Iris pigment epithelial cell (primary cell): Measurements from ENCODE around the gene STX18.
"Not testable (repeated sequence)": the region's sequence is repeated elsewhere in the genome, so short reads cannot be mapped to it uniquely, and the experiment has no call there.

Source experiments
- DNase-seq: peaks from one replicate; pipeline ENCODE4 v3.0.0-alpha.2; 2011; ENCODE audit warnings: low read depth

The STX18 gene

DNA sequence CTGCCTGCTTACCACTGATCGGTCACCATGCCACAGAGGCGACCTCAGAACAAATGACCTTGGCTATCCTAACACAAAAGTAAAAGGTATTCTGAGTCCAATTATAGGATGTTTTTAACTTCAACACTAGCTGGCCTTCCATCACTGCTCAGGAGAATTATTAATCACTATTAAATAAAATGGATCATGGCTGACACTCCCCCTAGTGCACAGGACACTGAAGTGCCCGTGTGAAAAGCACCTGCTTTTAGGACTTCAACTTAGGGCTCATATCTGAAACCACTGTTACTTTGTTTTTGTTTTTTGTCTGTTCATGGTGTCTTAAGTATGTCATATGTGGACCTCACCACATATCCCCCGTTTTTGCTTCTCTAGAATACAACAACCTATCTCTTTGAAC lies 33.9 kb downstream of the STX18 start:
- no peak for DNase-seq

DNA sequence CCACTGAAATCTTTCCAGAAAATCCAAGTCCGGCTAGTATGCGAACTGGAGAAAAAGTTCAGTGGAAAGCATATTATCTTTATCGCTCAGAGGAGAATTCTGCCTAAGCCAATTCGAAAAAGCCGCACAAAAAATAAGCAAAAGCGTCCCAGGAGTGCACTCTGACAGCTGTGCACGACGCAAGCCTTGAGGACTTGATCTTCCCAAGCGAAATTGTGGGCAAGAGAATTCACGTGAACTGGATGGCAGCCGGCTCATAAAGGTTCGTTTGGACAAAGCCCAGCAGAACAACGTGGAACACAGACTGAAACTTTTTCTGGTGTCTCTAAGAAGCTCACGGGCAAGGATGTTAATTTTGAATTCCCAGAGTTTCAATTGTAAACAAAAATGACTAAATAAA lies 34.4 kb downstream of the STX18 start:
- DNase-seq = no peak

DNA sequence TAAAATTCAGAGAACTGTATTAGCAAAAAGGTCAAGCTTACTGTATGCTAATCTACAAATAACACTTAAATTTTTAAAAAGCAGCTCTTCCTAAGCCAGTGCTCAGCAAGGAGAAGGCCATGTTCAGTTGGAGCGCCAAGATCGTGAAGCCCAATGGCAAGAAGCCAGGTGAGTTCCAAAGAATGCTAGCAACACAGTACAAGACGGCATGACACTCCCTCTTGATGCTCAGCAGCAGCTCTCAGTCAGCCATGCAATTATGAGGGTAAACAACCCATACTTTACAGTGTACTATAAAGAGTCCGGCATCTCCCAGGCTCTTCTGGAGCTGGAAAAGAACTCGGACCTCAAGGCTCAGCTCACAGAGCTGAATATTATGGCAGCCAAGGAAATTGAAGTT lies 34.9 kb downstream of the STX18 start:
- DNase-seq = peak; percentile 43

DNA sequence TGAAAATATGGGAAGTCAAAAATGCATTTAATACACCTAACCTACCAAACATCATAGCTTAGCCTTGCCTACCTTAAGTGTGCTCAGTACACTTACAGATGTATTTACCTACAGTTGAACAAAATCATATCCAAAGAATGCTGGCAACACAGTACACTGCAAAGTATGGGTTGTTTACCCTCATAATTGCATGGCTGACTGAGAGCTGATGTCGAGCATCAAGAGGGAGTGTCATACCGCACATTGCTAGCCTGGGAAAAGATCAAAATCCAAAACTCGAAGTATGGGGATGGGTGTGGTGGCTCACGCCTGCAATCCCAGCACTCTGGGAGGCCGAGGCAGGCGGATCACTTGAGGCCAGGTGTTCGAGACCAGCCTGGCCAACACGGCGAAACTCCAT lies 36.6 kb downstream of the STX18 start:
- DNase-seq = not testable (repeated sequence)

DNA sequence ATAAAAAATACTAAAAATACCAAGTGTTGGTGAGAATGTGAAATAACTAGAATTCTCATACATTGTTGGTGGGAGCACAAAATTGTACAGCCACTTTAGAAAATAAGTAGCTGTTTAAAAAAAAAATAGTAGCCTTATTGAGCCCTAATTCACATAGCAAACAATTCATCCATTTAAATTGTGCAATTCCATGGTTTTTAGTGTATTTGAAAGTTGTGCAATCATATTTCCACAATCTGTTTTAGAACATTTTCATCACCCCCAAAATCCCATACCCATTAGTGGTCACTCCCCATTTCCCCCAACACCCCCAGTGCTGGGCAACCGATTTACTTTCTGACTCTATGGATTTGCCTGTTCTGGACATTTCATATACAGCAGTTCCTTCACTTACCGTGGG lies 37.1 kb downstream of the STX18 start:
- no peak for DNase-seq

DNA sequence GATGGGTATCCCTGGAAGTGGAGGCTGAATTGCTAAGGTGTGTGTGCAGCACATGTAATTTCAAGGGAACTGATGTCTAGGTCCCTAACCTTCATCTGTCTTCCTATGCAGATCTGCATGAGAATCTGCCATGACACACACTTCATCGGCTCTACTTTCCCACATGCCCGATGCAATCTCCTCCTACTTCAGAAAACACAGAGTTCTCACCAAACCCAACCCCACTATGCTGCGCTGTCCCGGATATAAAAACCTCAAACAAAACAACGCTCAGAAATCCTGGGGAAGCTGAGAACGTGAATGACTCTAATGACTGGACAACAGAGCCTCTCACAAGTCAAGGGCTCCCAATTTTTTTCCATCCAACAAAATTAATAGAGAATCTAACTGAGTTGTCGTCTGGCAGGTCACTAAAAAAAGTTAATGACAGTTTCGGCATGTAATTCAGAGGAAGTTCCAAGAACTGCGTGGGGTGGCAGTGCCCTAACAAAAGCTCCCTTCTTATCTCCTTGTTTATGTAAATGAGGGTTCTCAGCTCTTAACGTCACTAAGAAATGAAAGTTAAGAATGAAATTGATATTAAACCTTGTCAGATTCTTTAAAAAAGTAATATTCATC lies 39.0 kb downstream of the STX18 start:
- DNase-seq = peak; percentile 91

DNA sequence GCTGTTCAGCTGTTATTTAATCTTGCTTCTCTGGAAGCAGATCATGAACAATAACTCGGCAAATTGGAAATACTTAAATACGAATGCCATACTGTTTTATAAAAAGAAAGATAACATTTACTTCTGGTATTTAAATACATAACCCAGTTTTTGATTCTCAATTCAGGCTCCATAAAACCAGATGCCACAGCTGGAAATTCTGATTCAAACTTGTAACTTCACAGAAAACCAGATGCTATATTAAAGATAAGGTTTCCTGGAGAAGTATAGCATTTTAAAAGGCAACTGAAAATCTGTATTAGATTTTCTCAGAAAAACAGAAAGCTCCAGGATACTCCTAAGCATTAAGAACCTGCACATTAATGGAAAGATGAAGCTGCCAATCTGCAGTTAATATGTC lies 40.2 kb downstream of the STX18 start:
- no peak for DNase-seq

DNA sequence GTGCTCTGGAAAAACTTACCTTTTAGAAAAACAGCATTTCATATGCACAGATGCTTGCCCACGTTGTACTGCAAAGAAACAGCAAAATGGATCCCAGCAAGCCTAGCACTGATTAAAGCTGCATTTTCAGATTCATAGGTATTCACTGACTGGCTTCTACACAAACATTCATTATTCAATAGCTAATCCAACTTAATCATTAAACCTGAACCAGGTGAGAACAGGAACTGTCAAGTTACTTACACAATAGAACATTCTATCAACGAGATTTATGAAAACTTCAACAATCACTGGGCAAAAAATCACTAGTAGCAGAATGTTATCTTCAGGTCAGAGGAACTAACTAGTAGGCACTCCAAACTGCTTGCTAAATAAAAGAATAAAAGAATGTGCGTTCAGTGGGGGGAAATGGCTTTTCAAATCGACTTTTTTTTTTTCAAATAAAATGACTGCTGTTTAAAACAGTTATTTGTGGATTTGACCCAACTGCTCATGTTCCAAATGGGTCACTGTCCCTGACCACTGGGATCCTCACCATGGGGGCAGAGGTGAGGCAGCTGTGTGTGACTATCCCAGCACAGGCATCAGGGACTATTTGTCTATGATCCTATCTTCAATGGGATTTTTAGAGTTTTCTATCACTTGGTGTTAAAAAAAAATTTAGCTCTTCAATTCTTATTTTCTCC lies 42.3 kb downstream of the STX18 start:
- no peak for DNase-seq

DNA sequence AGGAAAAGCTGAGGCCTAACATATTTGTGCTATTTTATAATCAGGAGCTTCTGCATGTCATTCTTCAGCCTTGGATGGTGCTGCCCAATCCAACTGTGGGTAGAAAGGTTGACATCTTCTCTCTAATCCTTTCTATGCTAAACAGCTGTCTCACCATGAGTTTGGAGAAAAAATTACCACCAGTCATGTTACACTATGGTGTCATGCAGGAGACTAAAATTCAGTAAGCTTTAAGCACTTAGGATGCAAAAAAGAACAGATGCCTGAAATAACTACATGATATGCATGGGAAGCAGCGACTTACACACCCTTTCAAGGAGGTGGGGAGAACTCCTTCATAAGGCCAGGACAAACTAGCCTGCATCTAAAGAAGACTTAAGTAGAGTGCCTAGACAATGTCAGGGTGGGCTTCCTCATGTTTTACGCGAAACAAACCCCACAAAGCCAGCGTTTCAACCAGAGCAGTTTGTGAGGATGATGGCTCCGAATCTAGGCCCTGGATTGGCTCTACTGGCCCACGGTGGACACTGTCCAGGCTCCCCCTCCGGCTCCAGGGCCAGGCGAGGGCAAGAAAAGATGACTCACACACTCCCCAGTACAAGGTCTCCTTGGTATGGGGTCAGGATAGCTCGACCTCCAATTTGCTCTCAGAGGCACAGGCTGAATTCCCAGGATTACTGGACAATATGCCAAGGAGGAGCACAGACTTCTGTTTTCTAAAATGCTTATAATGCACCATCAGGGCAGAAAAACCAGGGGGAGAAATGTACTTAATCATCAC lies 45.1 kb downstream of the STX18 start:
- no peak for DNase-seq

DNA sequence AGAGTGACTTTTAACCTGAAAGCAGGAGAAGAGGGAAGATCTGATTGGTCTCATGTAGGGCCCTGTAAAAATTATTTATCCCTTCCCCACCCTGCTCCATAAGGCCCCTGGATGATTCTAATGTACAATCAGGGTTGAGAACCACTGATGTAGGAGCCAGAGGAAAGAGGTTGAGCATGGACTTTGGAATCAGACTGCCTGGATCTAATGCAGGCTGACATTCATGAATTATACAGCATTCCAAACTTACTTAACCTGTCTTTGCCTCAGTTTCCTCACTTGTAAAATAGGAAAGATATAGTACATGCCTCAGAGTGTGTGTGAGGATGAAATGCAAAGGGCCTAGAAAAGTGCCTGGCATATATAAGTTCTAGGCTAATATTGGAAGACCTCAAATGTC lies 47.0 kb downstream of the STX18 start:
- no peak for DNase-seq

DNA sequence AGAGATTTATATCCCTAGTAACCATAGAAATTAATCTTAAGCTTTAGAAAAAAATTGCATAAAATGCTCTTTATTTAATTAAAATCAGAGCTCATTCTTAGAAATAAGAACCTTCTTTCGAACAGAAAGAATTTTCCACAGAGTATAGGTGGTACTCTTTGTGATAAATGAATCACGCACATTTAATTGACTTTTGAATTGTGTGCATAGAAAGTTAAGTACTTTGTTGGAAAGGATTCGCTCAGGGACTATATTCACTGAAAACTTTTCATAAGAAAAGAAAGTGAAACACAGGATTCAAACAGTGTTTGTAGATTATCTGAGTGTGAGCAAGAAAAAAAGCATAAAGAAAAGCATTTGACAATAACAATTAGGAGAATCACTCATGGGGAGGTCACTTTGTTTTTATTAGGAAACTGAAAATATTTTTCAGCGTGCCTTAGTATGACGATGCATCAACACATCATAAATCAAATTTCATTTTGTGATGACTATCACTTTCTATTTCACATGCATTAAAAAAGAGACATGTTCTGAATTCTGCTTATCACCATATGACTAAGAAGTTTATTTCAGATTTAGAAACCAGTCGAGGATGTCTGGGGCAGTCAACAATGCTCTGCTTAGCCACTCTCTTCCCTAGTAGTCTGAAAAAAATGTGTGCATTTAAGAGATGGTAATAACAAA lies 49.5 kb downstream of the STX18 start:
- peak; percentile 75 for DNase-seq

DNA sequence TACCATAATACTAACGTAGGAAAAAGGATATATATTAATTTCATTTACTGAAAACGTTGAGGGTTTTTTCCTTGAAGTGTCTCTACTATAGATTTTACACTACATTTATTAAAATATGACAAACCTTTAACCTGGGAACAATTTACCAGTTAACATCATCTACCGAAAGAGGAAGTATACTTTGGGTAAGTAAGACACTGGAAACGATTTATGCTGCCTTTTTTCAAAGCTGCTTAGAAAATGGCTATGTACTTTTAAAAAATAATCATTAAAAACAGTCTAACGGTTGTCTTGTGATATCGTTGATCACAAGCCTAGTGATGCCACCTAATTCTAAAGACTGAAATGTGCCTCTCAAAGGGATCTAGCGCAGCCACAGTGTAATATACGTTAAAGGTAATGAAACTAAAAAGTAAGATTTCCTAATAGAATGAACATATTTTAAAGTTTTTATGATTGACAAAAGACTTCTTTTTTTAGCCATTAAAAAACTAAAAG lies 50.4 kb downstream of the STX18 start:
- no peak for DNase-seq

DNA sequence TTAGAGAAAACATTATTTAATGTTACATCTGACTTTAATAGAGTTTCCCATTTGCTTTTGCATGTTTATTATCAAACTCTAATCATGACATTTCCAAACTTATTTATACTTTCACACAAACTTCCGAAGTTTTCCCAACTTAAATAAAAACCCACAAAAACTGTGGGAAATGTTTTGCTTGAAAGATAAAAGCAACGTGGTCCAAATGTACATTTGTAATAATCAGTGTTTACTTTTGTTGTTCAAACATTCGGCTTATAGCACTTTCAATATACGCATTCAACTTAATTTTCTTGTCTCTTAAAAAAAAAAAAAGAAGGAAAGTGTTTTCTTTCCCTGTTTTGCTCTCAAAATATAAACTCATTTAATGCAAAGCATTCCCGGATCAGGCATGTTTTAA lies 51.0 kb downstream of the STX18 start:
- DNase-seq = no peak

DNA sequence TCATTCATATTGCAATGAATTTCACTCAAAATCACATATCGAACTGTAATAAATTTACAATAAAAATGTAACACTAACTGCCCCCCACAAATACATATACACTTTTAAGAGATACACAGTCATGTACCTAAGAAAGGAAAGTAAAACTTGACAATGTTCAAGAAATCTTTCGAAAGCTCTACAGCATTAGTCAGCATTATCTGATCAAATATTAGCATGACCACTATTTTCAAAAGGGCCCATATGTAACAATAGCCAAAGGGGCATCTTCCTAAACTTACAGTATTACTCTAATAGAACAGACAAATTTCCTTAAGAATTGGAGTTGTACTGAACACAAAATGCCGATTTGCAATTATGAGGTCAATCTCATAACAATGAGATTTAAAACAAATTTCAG lies 51.8 kb downstream of the STX18 start:
- DNase-seq = peak; percentile 50

DNA sequence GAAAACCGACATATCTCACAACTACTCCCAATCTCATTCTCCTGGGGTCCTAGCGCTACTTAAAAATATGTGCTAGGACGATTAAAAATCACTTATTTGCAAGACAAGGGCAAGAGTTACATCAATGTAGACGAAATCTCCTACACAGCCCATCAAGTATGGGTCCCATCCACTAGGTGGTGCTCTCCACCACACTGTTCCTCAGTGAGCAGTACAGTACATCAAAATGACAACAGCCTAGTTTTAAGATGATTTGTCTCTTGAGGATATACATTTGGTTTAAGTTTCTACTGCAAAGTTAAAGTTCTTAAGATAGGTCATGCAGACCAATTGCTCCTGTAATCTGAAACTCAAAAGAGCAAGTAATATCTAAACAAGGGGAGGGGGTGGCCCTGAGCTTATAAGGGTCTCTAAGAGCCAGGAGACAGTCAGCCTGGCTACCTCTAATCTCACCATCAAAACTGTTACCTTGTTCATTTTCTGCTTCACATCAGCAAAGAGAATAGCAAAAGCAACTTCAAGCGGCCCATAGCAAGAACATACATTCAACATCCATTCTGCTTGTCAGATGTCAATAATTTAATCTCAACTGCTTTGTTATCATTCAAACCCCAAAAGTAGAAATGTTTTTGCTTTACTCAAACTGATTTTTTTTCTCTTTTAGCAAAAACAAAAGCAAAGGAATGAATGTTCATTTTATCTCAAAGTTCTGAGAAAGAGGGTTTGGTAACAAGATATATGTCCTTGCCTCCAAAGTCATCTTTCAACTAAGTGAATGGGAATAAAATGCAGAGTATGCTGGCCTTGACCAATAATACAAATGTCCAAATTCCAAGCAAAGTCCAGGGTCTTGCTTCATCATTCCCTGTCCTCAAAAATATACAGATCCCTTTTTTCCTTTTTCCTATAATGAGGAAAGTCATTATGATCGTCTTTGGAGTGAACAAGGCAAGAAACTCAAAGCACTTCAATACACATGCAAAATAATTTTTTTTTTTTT lies 53.1 kb downstream of the STX18 start:
- peak; percentile 86 for DNase-seq

DNA sequence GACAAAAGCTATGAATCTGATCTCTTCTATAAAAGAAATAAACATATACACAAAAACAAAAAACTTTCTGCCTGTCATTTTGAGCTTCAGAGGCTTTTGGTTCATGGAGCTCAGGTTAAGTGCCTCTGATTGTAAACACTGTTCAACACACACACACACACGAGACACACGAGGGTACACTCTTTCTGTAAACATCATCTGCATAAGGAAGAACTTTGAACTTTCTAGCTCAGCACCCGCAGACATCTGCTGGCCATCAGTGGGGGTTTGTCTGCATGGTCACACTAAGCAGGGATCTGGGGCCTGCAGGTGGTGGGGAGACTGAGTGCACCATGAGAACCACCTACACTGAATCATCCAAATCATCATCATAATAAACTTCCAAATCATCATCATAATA lies 54.9 kb downstream of the STX18 start:
- DNase-seq = no peak

DNA sequence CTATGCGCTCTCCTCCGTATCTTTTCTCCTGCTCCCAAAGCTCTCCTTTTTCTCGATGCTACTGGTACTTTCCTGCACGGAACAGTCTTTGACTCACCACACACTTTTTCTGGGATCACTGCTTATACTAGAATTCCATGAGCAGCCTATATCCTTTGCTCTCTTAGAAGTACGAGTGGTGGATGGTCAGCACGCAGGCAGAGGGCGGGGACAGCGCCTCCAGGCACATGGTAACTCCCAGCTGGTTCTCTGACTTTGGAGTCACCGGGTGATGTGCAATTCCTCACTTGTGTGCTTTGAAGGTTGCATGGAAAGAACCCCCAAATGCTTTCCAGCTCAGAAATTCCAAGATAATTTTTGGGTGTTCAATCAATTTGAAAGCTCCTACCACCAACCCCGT lies 56.0 kb downstream of the STX18 start:
- no peak for DNase-seq

DNA sequence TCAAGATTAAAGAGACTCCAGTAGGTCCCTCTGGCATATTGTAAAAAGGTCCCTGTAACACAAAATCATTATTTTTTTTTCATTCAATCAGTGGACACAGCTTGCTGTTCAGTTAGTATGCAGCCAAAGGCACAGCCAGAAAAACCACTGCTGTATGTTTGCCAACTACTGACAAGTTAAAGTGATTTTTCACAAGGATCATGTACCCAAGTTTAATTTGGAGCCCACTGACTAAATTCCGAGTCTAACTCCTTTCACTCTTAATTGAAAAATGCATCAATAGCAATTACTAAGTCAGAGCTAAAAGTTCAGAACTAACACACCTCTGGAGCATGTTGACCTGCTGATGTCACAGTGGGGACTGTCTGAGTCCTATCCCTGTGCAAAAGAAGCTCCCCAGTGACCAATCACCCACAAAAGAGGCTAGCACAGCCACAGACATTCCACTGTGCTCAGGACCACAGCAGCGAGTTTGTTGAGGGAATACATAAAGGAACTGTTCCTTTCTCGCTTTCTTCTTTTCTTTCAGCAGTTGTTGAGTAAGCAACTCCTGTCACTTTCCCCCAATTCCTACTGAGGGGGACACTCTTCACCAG lies 60.4 kb downstream of the STX18 start:
- DNase-seq = no peak

DNA sequence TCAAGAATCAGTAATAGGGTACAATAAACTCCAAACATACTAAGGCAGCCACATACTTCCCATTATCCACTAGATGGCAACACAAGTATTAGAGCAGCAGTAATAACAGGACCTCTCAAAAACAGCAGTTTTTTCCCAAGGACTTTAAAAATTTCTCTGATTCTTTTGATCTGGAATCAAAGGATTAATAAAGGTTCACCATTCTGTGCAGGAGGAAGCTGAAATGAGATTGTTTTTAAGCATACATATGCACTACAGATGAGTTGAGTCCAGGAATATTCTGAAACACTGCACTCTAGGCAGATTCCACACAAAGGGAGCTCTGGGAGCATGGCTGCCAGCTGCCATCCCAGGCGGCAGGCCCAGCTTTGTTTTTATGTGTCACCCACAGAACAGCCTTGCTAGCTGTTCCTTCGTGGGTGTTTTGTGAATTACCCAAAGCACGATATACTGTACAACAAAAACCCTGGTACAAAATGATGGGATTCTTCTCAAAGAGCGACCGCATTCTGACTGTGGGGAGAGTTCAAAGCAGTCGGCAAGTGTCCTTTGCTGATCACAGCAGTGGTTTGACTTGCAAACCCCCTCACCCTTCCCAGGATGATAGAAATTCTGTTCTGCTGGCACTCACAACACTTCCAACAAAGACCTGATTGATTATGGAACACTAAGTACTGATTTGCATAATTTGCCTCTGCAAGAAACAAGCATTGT lies 61.0 kb downstream of the STX18 start:
- DNase-seq = peak; percentile 33

DNA sequence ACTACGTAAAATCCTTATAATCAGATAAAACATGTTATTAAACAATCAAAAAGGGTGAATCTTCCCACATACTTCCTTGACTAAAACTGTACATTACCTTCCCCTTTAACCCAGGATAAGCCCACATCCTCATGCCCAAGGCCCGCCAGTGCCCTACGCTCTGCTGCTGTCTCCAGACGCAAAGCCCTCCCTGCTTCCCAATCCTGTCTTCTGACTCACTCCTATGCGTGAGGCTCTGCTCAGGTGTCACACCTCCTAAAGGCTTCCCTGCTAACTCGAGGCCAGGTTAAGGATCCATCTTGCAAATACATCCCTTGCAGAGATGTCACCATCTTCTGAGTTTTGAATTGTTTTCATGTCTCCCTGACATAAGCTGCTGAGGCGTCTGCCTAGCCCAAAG lies 61.6 kb downstream of the STX18 start:
- no peak for DNase-seq
